ENCODE data around the gene DTYMK. TPM values are rescaled to one million over a fixed set of nuclear protein-coding genes. Genes with fewer than 3 reads are reported as not detected.

DTYMK gene
- total RNA-seq, 1 donor from 2014 or later, result 32.4 TPM

GRCh38 chr2:241703032-241703604 lies 16.5 kb upstream of the DTYMK start:
- ATAC-seq, result peak; percentile 1

GRCh38 chr2:241702155-241703031 lies 15.8 kb upstream of the DTYMK start:
- ATAC-seq, result peak; percentile 92

GRCh38 chr2:241701399-241702154 lies 15.0 kb upstream of the DTYMK start, which contains the start of gene ING5:
ING5 (plus strand) TSS chr2:241702039; CDS start chr2:241702066, 27 bp downstream.
- ATAC-seq, result peak; percentile 85

GRCh38 chr2:241701149-241701398 lies 14.5 kb upstream of the DTYMK start:
- ATAC-seq, result no peak

- ATAC-seq, result no peak
Measured at GRCh38 chr2:241695651-241696050, 9.0 kb upstream of the DTYMK start.

- no peak for ATAC-seq
Measured at GRCh38 chr2:241692448-241692847, 5.8 kb upstream of the DTYMK start.

- ATAC-seq, result no peak
Measured at GRCh38 chr2:241690202-241690717, 3.6 kb upstream of the DTYMK start.

- no peak for ATAC-seq
Measured at GRCh38 chr2:241689306-241689705, 2.7 kb upstream of the DTYMK start.

GRCh38 chr2:241686324-241686649 lies 328 bp downstream of the DTYMK start:
- ATAC-seq, result peak; percentile 14

- no peak for ATAC-seq
Measured at GRCh38 chr2:241680827-241681599, 5.6 kb downstream of the DTYMK start.

- no peak for ATAC-seq
Measured at GRCh38 chr2:241680044-241680443, 6.6 kb downstream of the DTYMK start.

- ATAC-seq, result no peak
Measured at GRCh38 chr2:241678784-241679540, 7.7 kb downstream of the DTYMK start.

GRCh38 chr2:241678307-241678706 lies 8.3 kb downstream of the DTYMK start:
- ATAC-seq, result no peak

- ATAC-seq, result no peak
Measured at GRCh38 chr2:241677392-241677791, 9.2 kb downstream of the DTYMK start.

- ATAC-seq, result no peak
Measured at GRCh38 chr2:241676665-241677064, 9.9 kb downstream of the DTYMK start.

- ATAC-seq, result no peak
Measured at GRCh38 chr2:241675885-241676284, 10.7 kb downstream of the DTYMK start.

- ATAC-seq, result no peak
Measured at GRCh38 chr2:241673797-241674725, 12.6 kb downstream of the DTYMK start.

- ATAC-seq, result no peak
Measured at GRCh38 chr2:241673189-241673663, 13.4 kb downstream of the DTYMK start.

- ATAC-seq, result peak; percentile 20
Measured at GRCh38 chr2:241672243-241673188, 14.1 kb downstream of the DTYMK start.

All from esophagus mucosa (tissue), 1 donor.